ENCODE results near the gene LENG9. TPM values are rescaled to one million over a fixed set of nuclear protein-coding genes. Genes with fewer than 3 reads are reported as not detected.

The LENG9 gene
- total RNA-seq, 1 donor from 2014 or later: 3.7 TPM

DNA sequence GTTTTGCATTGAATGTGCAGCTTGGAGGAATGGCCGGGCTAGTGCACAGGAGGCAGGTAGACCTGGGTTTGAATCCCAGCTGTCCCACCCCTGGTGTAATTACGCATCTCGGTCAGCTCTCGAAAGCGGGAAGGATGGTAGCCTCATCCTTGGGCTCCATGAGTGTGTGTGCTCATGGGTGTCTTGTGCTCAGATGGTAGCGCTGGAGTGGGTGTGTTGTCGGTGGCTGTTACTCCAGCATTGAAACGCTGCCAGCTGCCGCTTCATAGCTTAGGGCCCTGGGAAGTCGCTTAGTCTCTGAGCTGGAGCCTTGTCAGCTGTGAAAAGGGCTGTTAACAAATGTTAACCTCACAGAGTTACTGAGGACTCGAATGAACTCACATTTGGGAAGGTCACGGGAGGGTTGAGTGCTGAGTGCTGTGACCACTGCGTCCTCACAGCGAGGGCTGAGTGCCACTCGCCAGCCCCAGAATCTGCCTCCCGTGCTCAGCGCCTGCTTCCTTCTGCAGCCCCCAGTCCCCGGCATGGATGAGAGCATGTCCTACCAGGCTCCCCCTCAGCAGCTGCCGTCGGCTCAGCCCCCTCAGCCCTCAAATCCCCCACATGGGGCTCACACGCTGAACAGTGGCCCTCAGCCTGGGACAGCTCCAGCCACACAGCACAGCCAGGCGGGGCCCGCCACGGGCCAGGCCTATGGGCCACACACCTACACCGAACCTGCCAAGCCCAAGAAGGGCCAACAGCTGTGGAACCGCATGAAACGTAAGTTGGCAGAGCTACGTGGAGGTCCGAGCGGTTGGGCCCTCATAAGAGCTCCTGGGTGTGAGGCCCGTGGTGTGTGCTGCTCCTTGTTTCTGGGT is 9.4 kb downstream of the LENG9 start:
- Histone ChIP-seq H3K4me2 (ENCODE audit: low read length) (no peak overlapping the region), H3K9me3 (ENCODE audit: insufficient read depth, low read depth, low read length) (no peaks in the 10 kb centered on the region), H2AFZ (ENCODE audit: low read depth, low read length) (no peak overlapping the region), H3K79me2 (ENCODE audit: insufficient read depth, low read length) (peaks cover 98% of the 10 kb centered on the region), H4K20me1 (ENCODE audit: insufficient read depth, low read length) (peaks cover 95% of the 10 kb centered on the region), H3K9ac (ENCODE audit: low read length) (no peak overlapping the region), H3K27ac (ENCODE audit: low read depth, low read length) (no peak overlapping the region), H3K4me3 (ENCODE audit: insufficient read depth, low read depth, low read length) (no peak overlapping the region), H3K27me3 (ENCODE audit: insufficient read depth, low read length) (no peaks in the 10 kb centered on the region), H3K4me1 (ENCODE audit: insufficient read depth, low read length) (peaks cover 17% of the 10 kb centered on the region), H3K36me3 (ENCODE audit: insufficient read depth, low read length) (peaks cover 35% of the 10 kb centered on the region)
- Mint-ChIP-seq H3K9me3 (ENCODE audit: unreplicated experiment) (peaks cover 2% of the 10 kb centered on the region), H3K27ac (ENCODE audit: unreplicated experiment) (no peak overlapping the region), H3K4me3 (ENCODE audit: unreplicated experiment) (peak overlapping the region; percentile 50), H3K36me3 (ENCODE audit: low read depth, unreplicated experiment) (peaks cover 23% of the 10 kb centered on the region), H3K27me3 (ENCODE audit: low read depth, unreplicated experiment) (no peaks in the 10 kb centered on the region), H3K4me1 (ENCODE audit: low read depth, unreplicated experiment) (peaks cover 19% of the 10 kb centered on the region)
- TF ChIP-seq, protein P1, sequence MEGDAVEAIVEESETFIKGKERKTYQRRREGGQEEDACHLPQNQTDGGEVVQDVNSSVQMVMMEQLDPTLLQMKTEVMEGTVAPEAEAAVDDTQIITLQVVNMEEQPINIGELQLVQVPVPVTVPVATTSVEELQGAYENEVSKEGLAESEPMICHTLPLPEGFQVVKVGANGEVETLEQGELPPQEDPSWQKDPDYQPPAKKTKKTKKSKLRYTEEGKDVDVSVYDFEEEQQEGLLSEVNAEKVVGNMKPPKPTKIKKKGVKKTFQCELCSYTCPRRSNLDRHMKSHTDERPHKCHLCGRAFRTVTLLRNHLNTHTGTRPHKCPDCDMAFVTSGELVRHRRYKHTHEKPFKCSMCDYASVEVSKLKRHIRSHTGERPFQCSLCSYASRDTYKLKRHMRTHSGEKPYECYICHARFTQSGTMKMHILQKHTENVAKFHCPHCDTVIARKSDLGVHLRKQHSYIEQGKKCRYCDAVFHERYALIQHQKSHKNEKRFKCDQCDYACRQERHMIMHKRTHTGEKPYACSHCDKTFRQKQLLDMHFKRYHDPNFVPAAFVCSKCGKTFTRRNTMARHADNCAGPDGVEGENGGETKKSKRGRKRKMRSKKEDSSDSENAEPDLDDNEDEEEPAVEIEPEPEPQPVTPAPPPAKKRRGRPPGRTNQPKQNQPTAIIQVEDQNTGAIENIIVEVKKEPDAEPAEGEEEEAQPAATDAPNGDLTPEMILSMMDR (IDR thresholded peaks at IDR 0.05; ENCODE audit: insufficient read depth, low read depth, low read length): no peak
- DNase-seq (ENCODE audit: low read depth) (no peak), FAIRE-seq (no peak)

DNA sequence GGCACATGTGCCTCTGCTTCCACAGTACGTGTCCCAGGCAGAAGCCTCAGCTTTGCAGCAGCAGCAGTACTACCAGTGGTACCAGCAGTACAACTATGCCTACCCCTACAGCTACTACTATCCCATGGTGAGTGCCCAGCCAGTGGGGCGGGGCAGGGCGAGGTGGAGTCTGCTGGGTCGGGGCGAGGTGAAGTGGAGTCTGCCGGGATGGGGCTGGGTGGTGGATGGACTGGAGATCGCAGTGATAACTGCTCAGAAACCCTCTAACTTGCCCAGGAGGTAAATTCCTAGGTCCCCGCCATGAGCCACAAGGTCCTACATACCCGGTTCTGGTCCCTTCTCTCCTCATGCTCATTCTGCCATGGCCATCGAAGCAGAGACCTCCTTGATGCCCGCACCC is 11.0 kb downstream of the LENG9 start:
- no peak for DNase-seq (ENCODE audit: low read depth)
- H3K9me3 ChIP-seq (ENCODE audit: insufficient read depth, low read depth, low read length): no peaks in the 10 kb centered on the region
- H3K4me3 Mint-ChIP-seq (ENCODE audit: unreplicated experiment): no peak overlapping the region

More for the DNA sequence above, 11.0 kb downstream of the LENG9 start:
- TF ChIP-seq EZH2 (IDR thresholded peaks at IDR 0.05; ENCODE audit: insufficient read depth, low read length): no peak
- TF ChIP-seq, protein P1 (IDR thresholded peaks at IDR 0.05; ENCODE audit: insufficient read depth, low read depth, low read length): no peak
- Histone ChIP-seq H3K4me3 (ENCODE audit: insufficient read depth, low read depth, low read length) (no peak overlapping the region), H3K79me2 (ENCODE audit: insufficient read depth, low read length) (peaks cover 97% of the 10 kb centered on the region), H2AFZ (ENCODE audit: low read depth, low read length) (no peak overlapping the region), H3K36me3 (ENCODE audit: insufficient read depth, low read length) (peaks cover 27% of the 10 kb centered on the region), H3K27me3 (ENCODE audit: insufficient read depth, low read length) (no peaks in the 10 kb centered on the region), H3K27ac (ENCODE audit: low read depth, low read length) (no peak overlapping the region), H3K4me2 (ENCODE audit: low read length) (no peak overlapping the region), H3K4me1 (ENCODE audit: insufficient read depth, low read length) (peaks cover 17% of the 10 kb centered on the region), H3K9ac (ENCODE audit: low read length) (no peak overlapping the region), H4K20me1 (ENCODE audit: insufficient read depth, low read length) (peaks cover 80% of the 10 kb centered on the region)
- Mint-ChIP-seq H3K27ac (ENCODE audit: unreplicated experiment) (no peak overlapping the region), H3K4me1 (ENCODE audit: low read depth, unreplicated experiment) (peaks cover 19% of the 10 kb centered on the region), H3K9me3 (ENCODE audit: unreplicated experiment) (peaks cover 2% of the 10 kb centered on the region), H3K27me3 (ENCODE audit: low read depth, unreplicated experiment) (no peaks in the 10 kb centered on the region), H3K36me3 (ENCODE audit: low read depth, unreplicated experiment) (peaks cover 11% of the 10 kb centered on the region)
- FAIRE-seq: no peak
